HG03175 (cell line): ENCODE measurements around the gene ZBTB44.
"Not testable (repeated sequence)": the region's sequence is repeated elsewhere in the genome, so short reads cannot be mapped to it uniquely, and the experiment has no call there.

Experiments used
- ATAC-seq: cut with Tn5 transposase; IDR thresholded peaks from one replicate; pipeline ENCODE4 v1.9.1; 2021; ENCODE audit warnings: mild to moderate bottlenecking, moderate library complexity; ENCODE audit not compliant: unreplicated experiment

ZBTB44 gene

GRCh38 chr11:130202009-130202817 lies 112.5 kb downstream of the ZBTB44 start:
- ATAC-seq, result no peak

DNA sequence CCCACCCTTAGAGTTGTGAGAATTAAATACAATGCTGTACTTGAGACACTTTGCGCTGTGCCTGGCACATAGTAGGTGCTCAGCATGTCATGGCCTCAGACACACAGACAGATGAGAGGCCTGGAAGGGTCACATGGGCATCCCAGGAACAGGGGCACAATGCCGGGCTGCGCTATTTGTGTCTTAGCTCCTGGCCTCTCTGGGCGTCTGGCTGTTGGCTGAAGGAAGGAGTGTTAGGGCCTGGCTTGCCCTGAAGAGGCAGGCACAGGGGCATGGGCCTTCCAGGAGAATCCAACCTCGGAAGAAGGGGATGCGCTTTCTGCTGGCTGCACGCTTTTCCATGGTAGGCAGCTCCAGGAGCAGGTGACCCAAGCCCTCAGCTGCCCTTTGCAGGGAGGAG lies 113.7 kb downstream of the ZBTB44 start:
- ATAC-seq, result no peak

DNA sequence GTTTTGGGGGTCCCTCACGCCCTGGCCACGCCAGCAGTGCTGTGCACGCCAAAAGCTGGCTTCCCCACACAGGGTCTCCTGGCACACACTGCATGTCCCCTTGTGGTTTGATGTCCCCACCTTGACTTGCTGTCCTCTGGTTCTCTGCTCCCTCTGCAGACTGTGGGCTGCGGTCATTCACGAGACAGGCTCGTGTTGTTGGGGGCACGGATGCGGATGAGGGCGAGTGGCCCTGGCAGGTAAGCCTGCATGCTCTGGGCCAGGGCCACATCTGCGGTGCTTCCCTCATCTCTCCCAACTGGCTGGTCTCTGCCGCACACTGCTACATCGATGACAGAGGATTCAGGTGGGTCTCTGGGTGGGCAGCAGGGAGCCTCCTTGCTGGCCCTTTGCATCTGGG lies 114.9 kb downstream of the ZBTB44 start:
- no peak for ATAC-seq

DNA sequence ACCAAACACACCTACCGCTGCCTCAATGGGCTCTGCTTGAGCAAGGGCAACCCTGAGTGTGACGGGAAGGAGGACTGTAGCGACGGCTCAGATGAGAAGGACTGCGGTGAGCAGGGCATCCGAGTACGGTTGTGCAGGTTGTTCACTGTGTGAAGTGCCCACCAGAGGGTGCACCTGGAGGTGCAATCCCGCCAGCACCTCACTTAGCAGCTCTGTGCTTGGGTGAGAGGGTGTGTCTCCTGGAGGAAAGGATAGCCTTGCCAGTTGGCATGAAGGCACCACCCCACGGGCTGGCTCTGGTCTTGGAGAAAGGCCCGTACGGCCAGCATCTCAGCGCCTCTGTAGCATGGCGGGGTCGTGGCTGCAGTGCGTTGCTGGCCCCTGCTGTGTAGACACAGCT lies 115.8 kb downstream of the ZBTB44 start:
- ATAC-seq, result no peak

GRCh38 chr11:130198292-130198691 lies 116.4 kb downstream of the ZBTB44 start:
- ATAC-seq, result no peak

GRCh38 chr11:130197386-130198035 lies 117.2 kb downstream of the ZBTB44 start:
- no peak for ATAC-seq

GRCh38 chr11:130194241-130195023 lies 120.3 kb downstream of the ZBTB44 start:
- ATAC-seq, result no peak

DNA sequence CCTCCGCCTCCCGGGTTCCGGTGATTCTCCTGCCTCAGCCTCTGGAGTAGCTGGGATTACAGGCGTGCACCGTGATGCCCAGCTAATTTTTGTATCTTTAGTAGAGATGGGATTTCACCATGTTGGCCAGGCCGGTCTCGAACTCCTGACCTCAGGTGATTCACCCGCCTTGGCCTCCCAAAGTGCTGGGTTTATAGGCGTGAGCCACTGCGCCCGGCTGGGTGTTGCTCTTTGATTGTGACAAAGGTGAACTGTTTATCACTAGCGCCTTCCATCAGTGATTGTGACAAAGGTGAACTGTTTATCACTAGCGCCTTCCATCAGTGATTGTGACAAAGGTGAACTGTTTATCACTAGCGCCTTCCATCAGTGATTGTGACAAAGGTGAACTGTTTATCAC lies 121.2 kb downstream of the ZBTB44 start:
- ATAC-seq, result not testable (repeated sequence)

DNA sequence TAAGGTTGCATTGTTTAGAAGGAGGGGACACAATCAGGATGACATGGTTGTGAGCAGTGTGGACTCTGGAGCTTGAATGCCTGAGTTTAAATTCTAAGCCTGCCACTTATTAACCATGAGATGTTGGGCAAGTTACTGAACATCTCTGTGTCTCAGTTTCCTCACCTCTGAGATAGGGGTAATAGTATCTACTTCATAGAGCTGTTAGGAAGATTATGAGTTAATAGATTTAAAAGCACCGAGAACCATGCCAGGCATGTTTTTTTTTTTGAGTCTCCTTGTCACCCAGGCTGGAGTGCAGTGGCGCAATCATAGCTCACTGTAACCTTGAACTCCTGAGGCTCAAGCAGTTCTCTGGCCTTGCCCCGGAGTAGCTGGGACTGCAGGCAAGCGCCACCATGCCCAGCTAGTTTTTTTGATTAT lies 121.9 kb downstream of the ZBTB44 start:
- no peak for ATAC-seq

- no peak for ATAC-seq
Measured at GRCh38 chr11:130191896-130192295, 122.8 kb downstream of the ZBTB44 start.

- ATAC-seq, result no peak
Measured at GRCh38 chr11:130190371-130190881, 124.3 kb downstream of the ZBTB44 start.

GRCh38 chr11:130189492-130190210 lies 125.1 kb downstream of the ZBTB44 start:
- ATAC-seq, result no peak

- no peak for ATAC-seq
Measured at GRCh38 chr11:130188585-130189347, 126.0 kb downstream of the ZBTB44 start.

GRCh38 chr11:130188047-130188446 lies 126.7 kb downstream of the ZBTB44 start:
- ATAC-seq, result no peak

- ATAC-seq, result no peak
Measured at GRCh38 chr11:130187096-130187495, 127.6 kb downstream of the ZBTB44 start.

DNA sequence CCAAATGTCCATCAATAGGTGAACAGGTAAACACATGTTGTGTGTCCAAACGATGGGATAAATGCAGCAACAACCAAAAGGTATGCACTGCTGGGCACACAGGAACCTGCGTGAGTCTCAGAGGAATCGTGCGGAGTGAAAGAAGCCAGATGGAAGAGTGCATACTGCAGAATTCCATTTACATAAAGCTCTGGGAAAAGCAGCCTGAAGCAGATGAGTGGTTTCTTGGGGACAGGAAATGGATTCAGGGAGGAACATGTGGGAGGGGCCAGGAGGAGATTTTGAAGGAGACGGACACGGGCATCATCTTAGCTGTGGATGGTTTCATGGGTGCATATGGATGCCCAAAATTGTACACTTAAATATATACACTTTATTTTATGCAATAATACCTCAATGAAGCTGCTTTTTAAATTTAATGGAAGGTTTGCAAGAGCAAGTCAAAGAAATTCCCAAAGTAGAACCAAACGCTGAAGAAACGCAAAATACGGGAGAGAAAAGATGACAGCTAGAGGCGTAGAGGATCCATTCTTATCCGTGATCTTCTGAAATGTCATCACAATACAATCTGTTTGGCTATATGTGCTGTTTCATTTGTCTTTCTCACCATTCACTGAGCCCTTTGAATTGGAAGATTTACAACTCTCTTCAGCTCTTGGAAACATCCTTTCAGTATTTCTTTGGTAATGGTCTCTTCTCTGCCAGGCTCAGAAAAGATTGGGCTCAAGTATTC lies 130.7 kb downstream of the ZBTB44 start:
- no peak for ATAC-seq

GRCh38 chr11:130181295-130182272 lies 133.1 kb downstream of the ZBTB44 start:
- ATAC-seq, result peak; percentile 67

- ATAC-seq, result no peak
Measured at GRCh38 chr11:130180896-130181294, 133.8 kb downstream of the ZBTB44 start.
